ENCODE results near the gene WDR70. TPM values are rescaled to one million over a fixed set of nuclear protein-coding genes. Genes with fewer than 3 reads are reported as not detected.

WDR70 gene
- total RNA-seq, 1 experiment from 2014 or later, result 25.0 TPM

DNA sequence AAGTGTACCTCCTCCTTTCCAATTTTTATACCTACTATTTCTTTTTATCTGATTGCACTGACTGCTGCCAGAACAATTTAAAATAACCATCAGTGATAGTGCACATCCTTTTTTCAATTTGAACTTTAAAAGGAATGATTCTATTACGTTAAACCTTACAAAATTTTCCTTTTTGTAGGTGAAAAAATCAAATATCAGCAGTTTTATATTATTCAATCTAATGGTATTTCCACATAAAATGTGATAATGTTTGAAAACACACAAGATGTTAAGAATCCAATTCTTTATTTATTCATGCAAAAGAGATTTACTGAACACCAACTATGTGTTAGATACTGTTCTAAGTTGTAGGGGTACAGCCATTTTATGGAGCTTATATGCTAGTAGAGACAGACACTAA lies 355.0 kb downstream of the WDR70 start:
- intact Hi-C loops (cut with micrococcal nuclease), result no loop called here
- no peak for TF ChIP-seq EZH2phosphoT487 (IDR thresholded peaks at IDR 0.05; ENCODE audit: borderline replicate concordance, low read length)
- no peak for TF ChIP-seq EZH2 (IDR thresholded peaks at IDR 0.05; ENCODE audit: low read length, unreplicated experiment)
- TF ChIP-seq, protein P1, sequence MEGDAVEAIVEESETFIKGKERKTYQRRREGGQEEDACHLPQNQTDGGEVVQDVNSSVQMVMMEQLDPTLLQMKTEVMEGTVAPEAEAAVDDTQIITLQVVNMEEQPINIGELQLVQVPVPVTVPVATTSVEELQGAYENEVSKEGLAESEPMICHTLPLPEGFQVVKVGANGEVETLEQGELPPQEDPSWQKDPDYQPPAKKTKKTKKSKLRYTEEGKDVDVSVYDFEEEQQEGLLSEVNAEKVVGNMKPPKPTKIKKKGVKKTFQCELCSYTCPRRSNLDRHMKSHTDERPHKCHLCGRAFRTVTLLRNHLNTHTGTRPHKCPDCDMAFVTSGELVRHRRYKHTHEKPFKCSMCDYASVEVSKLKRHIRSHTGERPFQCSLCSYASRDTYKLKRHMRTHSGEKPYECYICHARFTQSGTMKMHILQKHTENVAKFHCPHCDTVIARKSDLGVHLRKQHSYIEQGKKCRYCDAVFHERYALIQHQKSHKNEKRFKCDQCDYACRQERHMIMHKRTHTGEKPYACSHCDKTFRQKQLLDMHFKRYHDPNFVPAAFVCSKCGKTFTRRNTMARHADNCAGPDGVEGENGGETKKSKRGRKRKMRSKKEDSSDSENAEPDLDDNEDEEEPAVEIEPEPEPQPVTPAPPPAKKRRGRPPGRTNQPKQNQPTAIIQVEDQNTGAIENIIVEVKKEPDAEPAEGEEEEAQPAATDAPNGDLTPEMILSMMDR (conservative IDR thresholded peaks at IDR 0.05; ENCODE audit: low read depth, low read length), result no peak

GRCh38 chr5:37735649-37736347 lies 356.7 kb downstream of the WDR70 start:
- POLR2A ChIA-PET (ENCODE audit: unreplicated experiment), result no interaction called here
- Histone ChIP-seq H3K4me3 (ENCODE audit: low read length) (no peak overlapping the region), H3K9ac (ENCODE audit: low read length) (no peak overlapping the region), H3K36me3 (ENCODE audit: low read depth, low read length) (no peaks in the 10 kb centered on the region), H3K4me2 (ENCODE audit: low read length) (no peak overlapping the region), H3F3A (ENCODE audit: low read length, unreplicated experiment) (no peaks in the 10 kb centered on the region), H3K4me1 (ENCODE audit: insufficient read depth, low read length) (peaks cover 21% of the 10 kb centered on the region), H3K9me3 (ENCODE audit: low read length) (no peaks in the 10 kb centered on the region), H3K9me2 (replicated peaks; ENCODE audit: low read length) (no peaks in the 10 kb centered on the region), H3K27ac (ENCODE audit: low read length) (no peak overlapping the region), H2AFZ (ENCODE audit: low read length) (no peak overlapping the region), H4K20me1 (ENCODE audit: low read length) (no peaks in the 10 kb centered on the region), H3K27me3 (ENCODE audit: low read length) (no peaks in the 10 kb centered on the region), H3K79me2 (ENCODE audit: low read length) (no peaks in the 10 kb centered on the region)
- DNase-seq (no peak), ATAC-seq (no peak; the same call in 1 of the 2 replicates)
- intact Hi-C loops (cut with micrococcal nuclease), result no loop called here
- no TSS peak for BruUV-seq (replicated peaks)
- CTCF ChIA-PET, result no interaction called here
- TF ChIP-seq EZH2phosphoT487 (IDR thresholded peaks at IDR 0.05; ENCODE audit: borderline replicate concordance, low read length) (no peak), EZH2 (IDR thresholded peaks at IDR 0.05; ENCODE audit: low read length, unreplicated experiment) (no peak)
- TF ChIP-seq, protein P1 (conservative IDR thresholded peaks at IDR 0.05; ENCODE audit: low read depth, low read length), result no peak

More for the DNA sequence above, 355.0 kb downstream of the WDR70 start:
- Histone ChIP-seq H3F3A (ENCODE audit: low read length, unreplicated experiment) (no peaks in the 10 kb centered on the region), H3K4me1 (ENCODE audit: insufficient read depth, low read length) (peaks cover 18% of the 10 kb centered on the region), H2AFZ (ENCODE audit: low read length) (no peak overlapping the region), H3K27ac (ENCODE audit: low read length) (no peak overlapping the region), H3K9me2 (replicated peaks; ENCODE audit: low read length) (no peaks in the 10 kb centered on the region), H3K4me3 (ENCODE audit: low read length) (no peak overlapping the region), H3K36me3 (ENCODE audit: low read depth, low read length) (no peaks in the 10 kb centered on the region), H4K20me1 (ENCODE audit: low read length) (no peaks in the 10 kb centered on the region), H3K79me2 (ENCODE audit: low read length) (no peaks in the 10 kb centered on the region), H3K9ac (ENCODE audit: low read length) (no peak overlapping the region), H3K9me3 (ENCODE audit: low read length) (no peaks in the 10 kb centered on the region), H3K4me2 (ENCODE audit: low read length) (no peak overlapping the region), H3K27me3 (ENCODE audit: low read length) (no peaks in the 10 kb centered on the region)
- no TSS peak for BruUV-seq (replicated peaks)
- ChIA-PET POLR2A (ENCODE audit: unreplicated experiment) (no interaction called here), CTCF (no interaction called here)
- ATAC-seq, result no peak
- no peak for DNase-seq

DNA sequence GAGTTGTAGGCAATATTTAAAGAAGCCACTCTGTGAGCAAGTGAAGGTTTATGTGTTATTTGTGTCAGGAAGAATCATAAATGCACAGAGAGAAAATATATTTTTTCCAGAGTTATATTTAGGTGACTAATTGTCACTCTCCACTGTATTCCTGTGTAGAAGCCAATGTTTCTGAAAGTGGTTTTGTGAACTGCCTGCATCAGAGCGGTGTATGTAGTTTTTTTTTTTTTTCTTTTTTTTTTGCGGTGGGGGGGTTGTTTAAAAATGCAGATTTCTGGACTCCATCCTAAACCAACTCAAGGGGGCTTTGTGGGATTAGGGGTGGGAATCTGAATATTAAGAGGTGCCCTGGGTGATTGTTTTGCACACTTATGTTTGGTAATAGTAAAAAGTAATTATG lies 357.3 kb downstream of the WDR70 start:
- ChIA-PET CTCF (no interaction called here), POLR2A (ENCODE audit: unreplicated experiment) (no interaction called here)
- peaks cover 21% of the 10 kb centered on the region for H3K4me1 ChIP-seq (ENCODE audit: insufficient read depth, low read length)
- no TSS peak for BruUV-seq (replicated peaks)
- H3K9me2 ChIP-seq (replicated peaks; ENCODE audit: low read length), result no peaks in the 10 kb centered on the region
- no peaks in the 10 kb centered on the region for H3K27me3 ChIP-seq (ENCODE audit: low read length)
- no peak overlapping the region for H2AFZ ChIP-seq (ENCODE audit: low read length)
- no peak overlapping the region for H3K27ac ChIP-seq (ENCODE audit: low read length)
- no peak overlapping the region for H3K9ac ChIP-seq (ENCODE audit: low read length)
- no peak overlapping the region for H3K4me2 ChIP-seq (ENCODE audit: low read length)
- ATAC-seq, result no peak
- no peak for DNase-seq
- no peaks in the 10 kb centered on the region for H3K79me2 ChIP-seq (ENCODE audit: low read length)
- H3K36me3 ChIP-seq (ENCODE audit: low read depth, low read length), result no peaks in the 10 kb centered on the region
- H3K4me3 ChIP-seq (ENCODE audit: low read length), result no peak overlapping the region
- intact Hi-C loops (cut with micrococcal nuclease), result no loop called here
- no peaks in the 10 kb centered on the region for H3F3A ChIP-seq (ENCODE audit: low read length, unreplicated experiment)
- H4K20me1 ChIP-seq (ENCODE audit: low read length), result no peaks in the 10 kb centered on the region
- TF ChIP-seq, protein P1 (conservative IDR thresholded peaks at IDR 0.05; ENCODE audit: low read depth, low read length), result no peak
- TF ChIP-seq EZH2phosphoT487 (IDR thresholded peaks at IDR 0.05; ENCODE audit: borderline replicate concordance, low read length) (no peak), EZH2 (IDR thresholded peaks at IDR 0.05; ENCODE audit: low read length, unreplicated experiment) (no peak)
- no peaks in the 10 kb centered on the region for H3K9me3 ChIP-seq (ENCODE audit: low read length)
